GM06990 (cell line): ENCODE results near the gene CRYGD.
"Not testable (repeated sequence)": the region's sequence is repeated elsewhere in the genome, so short reads cannot be mapped to it uniquely, and the experiment has no call there.

Experiments used
- DNase-seq: peaks from one replicate; pipeline ENCODE4 v3.0.0-alpha.2; 2011; ENCODE audit not compliant: insufficient read length; ENCODE audit errors: extremely low read depth
- H3K27me3 ChIP-seq: replicated peaks from 2 replicates; pipeline ENCODE4 v1.6.0; 2011; ENCODE audit warnings: low read length; ENCODE audit not compliant: control insufficient read depth, insufficient read depth
- H3K36me3 ChIP-seq: 2 replicates; pipeline ENCODE4 v1.5.1; 2011; ENCODE audit warnings: low read length; ENCODE audit not compliant: control insufficient read depth, insufficient read depth
- H3K4me3 ChIP-seq: replicated peaks from 2 replicates; pipeline ENCODE4 v1.5.1; 2011; ENCODE audit warnings: low read depth, mild to moderate bottlenecking, control low read depth, low read length
- TF ChIP-seq, protein P1 (sequence below): IDR thresholded peaks from 2 replicates; pipeline ENCODE4 v1.5.1; 2011; ENCODE audit warnings: low read length, control low read depth, mild to moderate bottlenecking, inconsistent platforms; ENCODE audit not compliant: insufficient read depth, poor library complexity, severe bottlenecking

The CRYGD gene

DNA sequence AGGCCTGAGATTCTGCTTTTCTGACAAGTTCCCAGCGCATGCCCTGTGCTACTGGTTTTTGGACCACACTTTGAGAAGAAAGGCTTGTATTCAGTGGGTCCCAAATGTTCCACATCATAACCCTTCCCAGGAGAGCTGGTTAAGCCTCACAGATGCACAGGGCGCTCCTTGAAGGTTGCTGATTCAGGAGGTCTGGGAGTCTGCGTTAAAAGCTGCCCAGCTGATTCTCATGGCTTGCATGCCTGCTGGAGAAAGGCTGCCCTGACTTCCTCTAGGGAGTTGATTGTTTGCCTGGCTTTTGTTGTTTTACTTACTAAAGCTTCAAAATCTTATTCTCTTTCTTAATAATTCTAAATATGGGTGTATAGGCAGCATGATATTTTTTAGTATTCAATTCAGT lies 20.7 kb downstream of the CRYGD start:
- TF ChIP-seq, protein P1, sequence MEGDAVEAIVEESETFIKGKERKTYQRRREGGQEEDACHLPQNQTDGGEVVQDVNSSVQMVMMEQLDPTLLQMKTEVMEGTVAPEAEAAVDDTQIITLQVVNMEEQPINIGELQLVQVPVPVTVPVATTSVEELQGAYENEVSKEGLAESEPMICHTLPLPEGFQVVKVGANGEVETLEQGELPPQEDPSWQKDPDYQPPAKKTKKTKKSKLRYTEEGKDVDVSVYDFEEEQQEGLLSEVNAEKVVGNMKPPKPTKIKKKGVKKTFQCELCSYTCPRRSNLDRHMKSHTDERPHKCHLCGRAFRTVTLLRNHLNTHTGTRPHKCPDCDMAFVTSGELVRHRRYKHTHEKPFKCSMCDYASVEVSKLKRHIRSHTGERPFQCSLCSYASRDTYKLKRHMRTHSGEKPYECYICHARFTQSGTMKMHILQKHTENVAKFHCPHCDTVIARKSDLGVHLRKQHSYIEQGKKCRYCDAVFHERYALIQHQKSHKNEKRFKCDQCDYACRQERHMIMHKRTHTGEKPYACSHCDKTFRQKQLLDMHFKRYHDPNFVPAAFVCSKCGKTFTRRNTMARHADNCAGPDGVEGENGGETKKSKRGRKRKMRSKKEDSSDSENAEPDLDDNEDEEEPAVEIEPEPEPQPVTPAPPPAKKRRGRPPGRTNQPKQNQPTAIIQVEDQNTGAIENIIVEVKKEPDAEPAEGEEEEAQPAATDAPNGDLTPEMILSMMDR: no peak
- Histone ChIP-seq H3K36me3 (no peaks in the 10 kb centered on the region), H3K27me3 (peaks cover 2% of the 10 kb centered on the region), H3K4me3 (no peak overlapping the region)
- DNase-seq: no peak

DNA sequence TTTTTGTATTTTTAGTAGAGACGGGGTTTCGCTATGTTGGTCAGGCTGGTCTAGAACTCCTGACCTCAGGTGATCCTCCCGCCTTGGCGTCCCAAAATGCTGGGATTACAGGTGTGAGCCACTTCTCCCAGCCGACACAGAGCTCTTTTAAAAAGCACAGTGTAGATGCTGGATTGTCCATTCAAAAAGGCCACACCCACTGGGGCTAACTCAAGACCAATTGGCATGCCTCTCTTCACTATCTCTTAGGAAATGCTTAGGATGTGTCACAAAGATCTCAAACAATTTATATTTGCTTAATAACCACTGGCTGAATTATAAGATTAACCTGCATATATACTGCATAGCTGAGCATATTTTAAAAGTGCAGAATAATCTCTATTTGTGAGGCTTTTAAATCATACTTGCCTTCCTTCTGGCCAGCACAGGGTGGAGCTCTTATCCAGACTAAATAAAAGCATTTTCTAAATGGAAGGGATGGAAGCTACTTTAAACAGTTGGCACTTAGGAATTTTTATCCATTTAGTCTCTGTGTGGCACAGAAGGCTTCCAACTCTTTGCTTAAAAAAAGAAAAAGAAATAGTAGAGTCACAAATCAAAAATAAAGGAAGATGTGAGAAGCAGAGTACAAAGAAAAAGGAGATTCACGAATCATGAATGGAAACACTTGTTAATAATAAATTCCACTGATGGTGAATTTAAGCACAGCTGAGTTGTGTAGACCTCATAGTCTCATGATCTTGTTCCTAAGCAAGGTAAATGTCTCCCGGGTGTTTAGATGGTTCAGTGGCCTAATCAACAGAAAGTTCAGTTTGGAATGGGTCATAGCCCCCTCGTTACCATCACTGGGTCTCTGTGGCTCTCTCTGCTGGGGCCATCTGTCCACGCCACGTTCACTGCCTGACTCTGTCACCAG lies 22.4 kb downstream of the CRYGD start:
- TF ChIP-seq, protein P1: no peak
- Histone ChIP-seq H3K27me3 (peaks cover 2% of the 10 kb centered on the region), H3K36me3 (no peaks in the 10 kb centered on the region), H3K4me3 (no peak overlapping the region)
- DNase-seq: no peak

DNA sequence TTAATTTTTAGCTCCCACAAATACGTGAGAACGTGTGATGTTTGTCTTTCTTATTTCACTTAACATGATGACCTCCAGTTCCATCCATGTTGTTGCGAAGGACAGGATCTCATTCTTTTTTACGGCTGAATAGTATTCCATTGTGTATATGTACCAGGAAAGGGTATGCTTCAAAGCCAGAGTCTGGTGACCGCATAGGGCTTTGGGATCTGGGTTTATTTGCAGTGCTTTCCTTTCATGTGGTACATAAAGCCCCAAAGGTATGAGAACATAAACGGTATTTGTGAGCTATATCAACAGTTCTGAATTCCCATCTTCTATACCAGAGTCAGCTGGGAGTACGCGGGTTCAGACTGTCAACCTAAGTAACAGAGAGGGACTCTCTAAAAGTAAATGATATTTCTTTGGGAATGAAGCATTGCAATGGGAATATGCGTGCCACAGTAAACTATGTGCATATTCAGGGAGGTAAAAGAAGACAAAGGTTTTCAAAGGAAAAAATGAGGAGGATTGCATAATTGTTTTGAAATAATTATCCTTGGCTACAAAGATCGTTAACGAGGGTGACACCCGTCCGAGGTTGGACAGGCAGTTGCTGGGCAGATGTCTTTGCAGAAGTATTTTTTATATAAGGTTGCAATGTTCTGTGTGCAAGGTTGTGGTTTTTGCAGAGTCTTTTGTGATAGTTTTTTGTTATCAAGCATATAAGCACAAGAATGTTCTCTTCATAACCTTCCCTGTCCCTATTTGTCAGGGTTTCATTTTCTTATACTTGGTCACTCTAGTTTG lies 24.4 kb downstream of the CRYGD start:
- no peaks in the 10 kb centered on the region for H3K36me3 ChIP-seq
- TF ChIP-seq, protein P1: no peak
- no peak for DNase-seq
- H3K4me3 ChIP-seq: no peak overlapping the region
- H3K27me3 ChIP-seq: no peaks in the 10 kb centered on the region; the same call in 1 of the 2 replicates

DNA sequence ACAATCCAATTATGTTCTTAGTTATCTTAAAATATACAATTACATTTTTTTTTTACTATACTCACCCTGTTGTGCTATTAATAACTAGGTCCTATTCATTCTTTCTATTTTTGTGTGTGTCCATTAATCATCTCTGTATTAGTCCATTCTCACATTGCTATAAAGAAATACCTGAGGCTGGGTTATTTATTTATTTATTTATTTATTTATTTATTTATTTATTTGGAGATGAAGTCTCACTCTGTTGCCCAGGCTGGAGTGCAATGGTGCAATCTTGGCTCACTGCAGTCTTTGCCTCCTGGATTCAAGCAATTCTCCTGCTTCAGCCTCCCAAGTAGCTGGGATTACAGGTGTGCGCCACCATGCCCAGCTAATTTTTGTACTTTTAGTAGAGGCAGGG lies 25.6 kb downstream of the CRYGD start:
- H3K36me3 ChIP-seq, H3K4me3 ChIP-seq, DNase-seq, H3K27me3 ChIP-seq: not testable (repeated sequence)

DNA sequence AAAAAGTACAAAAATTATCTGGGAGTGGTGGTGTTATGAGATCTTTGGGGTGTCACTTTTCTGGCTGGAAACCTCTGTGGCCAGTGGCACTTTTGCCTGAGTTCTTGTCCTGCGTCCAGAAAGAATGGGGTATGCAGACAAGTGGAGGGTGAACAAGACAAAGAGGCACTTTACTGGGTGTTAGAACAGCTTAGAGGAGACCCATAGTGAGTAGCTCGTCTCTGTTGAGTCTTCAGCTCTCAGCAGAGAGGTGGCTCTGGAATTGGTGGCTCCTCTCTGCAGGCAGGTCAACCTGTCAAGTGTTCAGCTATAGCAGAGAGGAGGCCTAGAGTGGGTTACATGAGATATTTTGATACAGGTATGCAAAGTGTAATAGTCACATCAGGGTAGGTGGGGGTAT lies 26.1 kb downstream of the CRYGD start:
- no peaks in the 10 kb centered on the region for H3K36me3 ChIP-seq
- H3K27me3 ChIP-seq: no peaks in the 10 kb centered on the region; the same call in 1 of the 2 replicates
- DNase-seq: no peak
- TF ChIP-seq, protein P1: no peak
- no peak overlapping the region for H3K4me3 ChIP-seq

DNA sequence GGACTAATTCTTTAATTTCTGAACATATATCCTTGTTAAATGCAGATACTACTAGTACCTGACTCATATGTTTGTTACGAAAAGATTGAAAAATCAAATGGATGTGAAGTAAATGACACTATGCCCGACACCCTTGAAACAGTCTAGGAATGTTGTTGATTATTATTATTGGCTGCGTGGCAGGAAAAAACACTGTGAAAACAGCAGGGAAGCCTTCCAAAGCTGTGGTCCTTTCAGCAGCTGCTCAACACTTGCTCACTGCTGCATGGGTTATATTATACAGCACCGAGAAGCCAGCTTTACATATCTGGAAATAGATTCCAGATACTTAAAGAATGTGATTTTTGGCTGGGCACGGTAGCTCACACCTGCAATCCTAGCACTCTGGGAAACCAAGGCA lies 26.5 kb downstream of the CRYGD start:
- Histone ChIP-seq H3K4me3 (no peak overlapping the region), H3K36me3 (no peaks in the 10 kb centered on the region), H3K27me3 (no peaks in the 10 kb centered on the region; the same call in 1 of the 2 replicates)
- TF ChIP-seq, protein P1: no peak
- DNase-seq: no peak
